Stomach (tissue), 9 donors: ENCODE data around the gene BAG1. TPM values are rescaled to one million over a fixed set of nuclear protein-coding genes. Genes with fewer than 3 reads are reported as not detected.
A peak's percentile ranks its signal among the peaks of the same experiment; 100 is the strongest.

Experiments
- DNase-seq, 2 donors: peaks; one replicate each; pipeline versions ENCODE4 v3.0.0 to v3.0.0-alpha.2; 2013 to 2019
- H3K27ac ChIP-seq, 5 donors: fragments of 200-600 bp in 4 of 5; sonication (generic) in 4 of 5; one replicate each; pipeline ENCODE4 v1.5.1; 2013 to 2019; ENCODE audit warnings: mild to moderate bottlenecking in 1 of 5, moderate library complexity in 1 of 5
- H3K27me3 ChIP-seq, 3 donors: fragments of 200-600 bp; sonication (generic); one replicate each; pipeline ENCODE4 v1.5.1; 2017 to 2019; ENCODE audit warnings: mixed run types in 1 of 3
- H3K36me3 ChIP-seq, 4 donors: fragments of 200-600 bp; sonication (generic); 1 replicate in 3 of 4; 2 replicates in 1 of 4; pipeline ENCODE4 v1.5.1; 2016 to 2019
- H3K4me1 ChIP-seq, 4 donors: fragments of 200-600 bp; sonication (generic); one replicate each; pipeline ENCODE4 v1.5.1; 2016 to 2019
- H3K4me3 ChIP-seq, 4 donors: fragments of 200-600 bp; sonication (generic) in 3 of 4; one replicate each; pipeline ENCODE4 v1.5.1; 2016 to 2019; ENCODE audit warnings: mild to moderate bottlenecking in 1 of 4
- H3K9me3 ChIP-seq, 4 donors: fragments of 200-600 bp; sonication (generic); one replicate each; pipeline ENCODE4 v1.5.1; 2016 to 2019
- EP300 ChIP-seq: sonication (generic); formaldehyde crosslinking; IDR thresholded peaks from one replicate; pipeline ENCODE4 v1.6.1; 2017; ENCODE audit warnings: antibody characterized with exemption
- POLR2A ChIP-seq, 4 donors: fragments of 450-650 bp; IDR thresholded peaks; one replicate each; pipeline ENCODE4 v1.6.1; 2016; ENCODE audit warnings: antibody characterized with exemption in 4 of 4, control low read depth in 2 of 4, mild to moderate bottlenecking in 1 of 4, moderate library complexity in 1 of 4
- POLR2AphosphoS5 ChIP-seq, 3 donors: sonication (generic); formaldehyde crosslinking; IDR thresholded peaks; one replicate each; pipeline ENCODE4 v1.6.1; 2016; ENCODE audit warnings: antibody characterized with exemption in 3 of 3
- WGBS, 5 donors: extraction: QIAGEN DNeasy Blood & Tissue Kit in 3 of 5; methylation state at CpG; one replicate each; pipeline versions ENCODE4 v1.1.5 to v1.1.7; 2013 to 2018; 5-methylcytosine and 5-hydroxymethylcytosine counted together
- intact Hi-C: fragments of 100-400 bp; cut with DNase I; formaldehyde crosslinking; loops from one replicate; pipeline ENCODE4 v1.15.1; 2023; ENCODE audit warnings: low total_unique reads
- polyA plus RNA-seq, 3 donors: library from polyadenylated mRNA; stranded (reverse); fragments of 200-250 nt; gene quantifications; one replicate each; pipeline ENCODE4 v1.2.3, GENCODE V29; 2013
- total RNA-seq, 5 donors: library from RNA; depleted of rRNA; stranded (reverse); fragments of >200 nt; gene quantifications; one replicate each; pipeline versions ENCODE4 v1.1.0 to v1.2.3, GENCODE V29; 2014 to 2016
- TF ChIP-seq, protein P1 (sequence below), 7 experiments: fragments of 450-650 bp in 4 of 7; fragments of 200-600 bp in 3 of 7; sonication (generic) in 3 of 7; IDR thresholded peaks; one replicate each; pipeline ENCODE4 v1.5.1; 2016 to 2019; ENCODE audit warnings: antibody characterized with exemption in 7 of 7, control low read depth in 2 of 7, mild to moderate bottlenecking in 1 of 7
- donor health status: healthy with polysubstance abuse.
- donor health status: Bipolar disorder and iron deficiency.
- donor health status: healthy.

BAG1 gene
- total and polyA plus RNA-seq, 8 donors = 2.3 to 461 (median 132) TPM

DNA sequence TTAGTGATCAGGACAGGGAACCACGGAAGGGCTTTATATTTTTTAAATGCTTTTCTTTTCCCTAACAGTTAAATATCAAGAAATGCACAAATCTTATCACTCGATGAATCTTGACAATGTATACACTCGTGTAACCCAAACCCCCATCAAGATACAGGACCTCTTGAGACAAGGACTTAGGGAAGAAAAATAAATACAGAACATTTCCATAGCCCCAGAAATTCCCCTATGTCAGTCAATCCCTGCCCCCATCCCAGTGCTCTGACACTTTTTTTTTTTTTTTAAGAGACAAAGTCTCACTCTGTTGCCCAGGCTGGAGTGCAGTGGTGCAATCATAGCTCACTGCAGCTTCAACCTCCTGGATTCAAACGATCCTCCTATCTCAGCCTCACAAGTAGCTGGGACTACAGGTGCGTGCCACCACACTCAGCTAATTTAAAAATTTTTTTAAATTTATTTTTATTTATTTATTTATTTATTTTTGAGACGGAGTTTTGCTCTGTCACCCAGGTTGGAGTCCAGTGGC, 21.8 kb downstream of the BAG1 start:
- Histone ChIP-seq H3K36me3 (no peaks in the 10 kb centered on the region), H3K4me1 (peaks cover 0 to 10% (median 7%) of the 10 kb centered on the region in 4 donors), H3K4me3 (no peak overlapping the region), H3K9me3 (no peaks in the 10 kb centered on the region), H3K27me3 (no peaks in the 10 kb centered on the region), H3K27ac (no peak overlapping the region)
- 78 to 86% (median 81%) methylated on average over 6 of the region's 6 CpGs for WGBS, 5 donors
- no peak for DNase-seq
- intact Hi-C loops = no loop called here
- TF ChIP-seq, protein P1, sequence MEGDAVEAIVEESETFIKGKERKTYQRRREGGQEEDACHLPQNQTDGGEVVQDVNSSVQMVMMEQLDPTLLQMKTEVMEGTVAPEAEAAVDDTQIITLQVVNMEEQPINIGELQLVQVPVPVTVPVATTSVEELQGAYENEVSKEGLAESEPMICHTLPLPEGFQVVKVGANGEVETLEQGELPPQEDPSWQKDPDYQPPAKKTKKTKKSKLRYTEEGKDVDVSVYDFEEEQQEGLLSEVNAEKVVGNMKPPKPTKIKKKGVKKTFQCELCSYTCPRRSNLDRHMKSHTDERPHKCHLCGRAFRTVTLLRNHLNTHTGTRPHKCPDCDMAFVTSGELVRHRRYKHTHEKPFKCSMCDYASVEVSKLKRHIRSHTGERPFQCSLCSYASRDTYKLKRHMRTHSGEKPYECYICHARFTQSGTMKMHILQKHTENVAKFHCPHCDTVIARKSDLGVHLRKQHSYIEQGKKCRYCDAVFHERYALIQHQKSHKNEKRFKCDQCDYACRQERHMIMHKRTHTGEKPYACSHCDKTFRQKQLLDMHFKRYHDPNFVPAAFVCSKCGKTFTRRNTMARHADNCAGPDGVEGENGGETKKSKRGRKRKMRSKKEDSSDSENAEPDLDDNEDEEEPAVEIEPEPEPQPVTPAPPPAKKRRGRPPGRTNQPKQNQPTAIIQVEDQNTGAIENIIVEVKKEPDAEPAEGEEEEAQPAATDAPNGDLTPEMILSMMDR (IDR thresholded peaks at IDR 0.05) = no peak
- TF ChIP-seq POLR2AphosphoS5 (IDR thresholded peaks at IDR 0.05) (no peak), POLR2A (IDR thresholded peaks at IDR 0.05) (no peak), EP300 (no peak)

DNA sequence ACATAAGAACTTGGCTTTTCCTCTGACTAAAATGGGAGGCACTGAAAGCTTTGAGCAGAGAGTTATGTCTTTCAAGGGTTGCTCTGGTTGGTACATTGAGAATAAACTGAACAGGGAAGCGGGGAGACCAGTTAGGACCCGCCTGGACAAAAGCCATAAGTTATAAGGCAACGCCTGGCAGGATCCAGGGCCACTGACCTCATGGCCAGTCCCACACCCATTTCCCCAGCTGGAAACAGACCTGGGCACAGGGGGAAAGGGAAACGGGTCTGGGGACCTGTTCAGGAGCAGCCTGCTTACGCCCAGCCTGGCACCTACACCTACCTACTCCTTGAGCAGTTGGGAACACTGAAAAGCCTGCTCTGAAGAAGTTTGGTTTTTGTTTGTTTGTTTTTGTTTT, 23.2 kb downstream of the BAG1 start:
- Histone ChIP-seq H3K27ac (no peak overlapping the region), H3K27me3 (peaks cover 0 to under 1% (median 0%) of the 10 kb centered on the region in 3 donors), H3K4me3 (no peak overlapping the region), H3K4me1 (peaks cover 0 to 10% (median 7%) of the 10 kb centered on the region in 4 donors), H3K9me3 (no peaks in the 10 kb centered on the region), H3K36me3 (no peaks in the 10 kb centered on the region)
- WGBS, 5 donors = 64 to 73% (median 67%) methylated on average over 5 of the region's 5 CpGs
- intact Hi-C loops = no loop called here
- no peak for TF ChIP-seq POLR2A (IDR thresholded peaks at IDR 0.05)
- TF ChIP-seq, protein P1 (IDR thresholded peaks at IDR 0.05) = no peak
- no peak for TF ChIP-seq POLR2AphosphoS5 (IDR thresholded peaks at IDR 0.05)
- TF ChIP-seq EP300 = no peak
- DNase-seq = no peak

DNA sequence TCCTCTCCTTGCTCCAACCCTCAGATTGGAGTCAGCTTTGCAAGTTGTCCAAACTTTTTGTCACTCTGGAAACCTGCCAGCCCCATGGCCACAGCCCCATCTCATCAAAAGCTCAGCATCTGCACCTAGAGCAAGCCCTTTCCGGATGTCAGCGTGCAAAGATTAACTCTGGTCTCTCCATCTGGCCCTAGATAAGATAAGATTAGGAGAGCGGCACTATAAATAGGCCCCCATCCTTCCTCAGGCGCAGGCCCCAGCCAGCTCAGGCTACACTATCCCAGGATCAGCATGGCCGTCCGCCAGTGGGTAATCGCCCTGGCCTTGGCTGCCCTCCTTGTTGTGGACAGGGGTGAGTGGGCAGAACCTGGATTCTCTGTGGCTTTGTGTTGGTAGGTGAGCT, 24.6 kb downstream of the BAG1 start, which contains the start of gene SPINK4:
SPINK4 (plus strand) TSS at position 247 of the 400 bp plus-strand sequence; CDS start at position 289, 42 bp downstream.
- intact Hi-C loops = no loop called here
- Histone ChIP-seq H3K36me3 (no peaks in the 10 kb centered on the region), H3K9me3 (no peaks in the 10 kb centered on the region), H3K27ac (no peak within 1 kb of the TSS), H3K27me3 (peaks cover 0 to 6% (median 0%) of the 10 kb centered on the region in 3 donors), H3K4me1 (peaks cover 0 to 10% (median 8%) of the 10 kb centered on the region in 4 donors), H3K4me3 (no peak within 1 kb of the TSS)
- TF ChIP-seq POLR2AphosphoS5 (IDR thresholded peaks at IDR 0.05) (no peak), EP300 (no peak), POLR2A (IDR thresholded peaks at IDR 0.05) (no peak)
- TF ChIP-seq, protein P1 (IDR thresholded peaks at IDR 0.05) = no peak
- 0 to 37% (median 14%) methylated on average over 3 to 7 of the region's 7 CpGs for WGBS, 5 donors
- peak; percentile 36 to 51 for DNase-seq

DNA sequence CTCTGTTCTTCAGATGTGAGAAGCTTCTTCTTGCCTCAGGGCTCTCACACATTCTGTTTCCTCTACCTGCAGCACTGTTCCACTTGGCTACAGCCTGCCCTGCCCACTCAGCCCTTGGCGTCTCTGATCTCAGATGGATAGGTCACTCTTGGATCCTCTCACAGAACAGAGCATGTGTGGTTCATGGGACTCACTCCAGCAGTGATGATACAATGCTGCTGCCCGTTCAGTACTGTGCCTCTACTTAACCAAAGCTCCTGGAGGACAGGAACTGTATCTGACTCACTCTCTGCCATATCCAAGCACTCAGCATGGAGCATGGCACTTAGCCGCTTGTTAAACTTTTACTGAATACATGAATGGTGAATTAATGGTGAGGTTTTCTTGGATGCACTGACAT, 27.9 kb downstream of the BAG1 start:
- peaks cover 8 to 23% (median 15%) of the 10 kb centered on the region in 4 donors for H3K4me1 ChIP-seq
- 80 to 89% (median 86%) methylated on average over 3 of the region's 3 CpGs for WGBS, 5 donors
- no peak for DNase-seq
- H3K36me3 ChIP-seq = no peaks in the 10 kb centered on the region
- H3K27me3 ChIP-seq = peaks cover 0 to 6% (median 0%) of the 10 kb centered on the region in 3 donors
- H3K27ac ChIP-seq = no peak overlapping the region
- H3K4me3 ChIP-seq = no peak overlapping the region
- intact Hi-C loops = no loop called here
- TF ChIP-seq, protein P1 (IDR thresholded peaks at IDR 0.05) = no peak
- TF ChIP-seq POLR2AphosphoS5 (IDR thresholded peaks at IDR 0.05) (no peak), POLR2A (IDR thresholded peaks at IDR 0.05) (no peak), EP300 (no peak)
- H3K9me3 ChIP-seq = no peaks in the 10 kb centered on the region
